ENCODE data around the gene GNA14. TPM values are rescaled to one million over a fixed set of nuclear protein-coding genes. Genes with fewer than 3 reads are reported as not detected.

GNA14 gene
- total and polyA plus RNA-seq, 2 of the 8 experiments (the other 6 are each of a cell fraction or from before 2014, with no cell fraction given), result 3.4 to 6.3 TPM

GRCh38 chr9:77649109-77649812 is 1.1 kb upstream of the GNA14 start:
- H4K91ac ChIP-seq (replicated peaks; ENCODE audit: insufficient read length, low read length), result no peak overlapping the region
- WGBS, 2 experiments (ENCODE audit: extremely low coverage in 1 of 2, insufficient coverage in 1 of 2, insufficient read length in 1 of 2, insufficient replicate concordance in 2 of 2, low coverage in 1 of 2, low lambda C conversion rate in 2 of 2, missing lambda C conversion rate in 1 of 2), result 40% methylated on average over 10 of the region's 10 CpGs; no CpG with 5 or more reads in 1 of the 2 experiments
- peaks cover 0 to 17% (median 4%) of the 10 kb centered on the region in 4 experiments; a peak in 6 of 7 replicates for H3K4me1 ChIP-seq (replicated peaks in 1 of 4; ENCODE audit: control insufficient read depth in 3 of 4, insufficient read depth in 4 of 4, low read length in 3 of 4)
- H2BK5ac ChIP-seq (ENCODE audit: low read depth, low read length), result no peak overlapping the region; the same call in 1 of the 2 replicates
- H2BK120ac ChIP-seq (replicated peaks; ENCODE audit: low read depth, low read length), result no peak overlapping the region
- no peak overlapping the region for H3K4ac ChIP-seq (replicated peaks; ENCODE audit: insufficient read length, low read depth, low read length)
- 0 out of 2 replicates have a peak overlapping the region, but pooled peaks have one; percentile 94 for H2AFZ ChIP-seq (ENCODE audit: low read length)
- H3K23me2 ChIP-seq (ENCODE audit: low read depth, low read length), result peaks cover 19% of the 10 kb centered on the region
- peaks cover 6 to 32% (median 21%) of the 10 kb centered on the region in 4 experiments for H3K27me3 ChIP-seq (replicated peaks in 1 of 4; ENCODE audit: control insufficient read depth in 3 of 4, extremely low read depth in 1 of 4, insufficient read depth in 3 of 4, low read length in 3 of 4)
- H3K18ac ChIP-seq (ENCODE audit: extremely low read depth, low read length), result no peak overlapping the region
- no peak overlapping the region for H2AK5ac ChIP-seq (ENCODE audit: low read depth, low read length)
- no peak overlapping the region for H3K23ac ChIP-seq (ENCODE audit: insufficient read length)
- 0 out of 2 replicates have a peak overlapping the region, but pooled peaks have one; percentile 31 for H2BK12ac ChIP-seq (ENCODE audit: low read depth, low read length)
- DNase-seq (ENCODE audit: low read depth in 1 of 2, low spot score in 2 of 2), result no peak
- H3K79me2 ChIP-seq (ENCODE audit: control insufficient read depth in 1 of 2, insufficient read depth in 2 of 2, low read length in 2 of 2), result no peaks in the 10 kb centered on the region
- H3K4me3 ChIP-seq (ENCODE audit: extremely low read depth in 1 of 4, insufficient read depth in 2 of 4, low read depth in 3 of 4, low read length in 4 of 4), result peak overlapping the region; percentile 47 to 79 (median 75); a peak in 6 of 8 replicates
- H3K56ac ChIP-seq (replicated peaks; ENCODE audit: insufficient read length, low read depth, low read length), result no peak overlapping the region
- no peak overlapping the region for H3K9ac ChIP-seq (replicated peaks in 1 of 4; ENCODE audit: extremely low read depth in 1 of 4, low read depth in 3 of 4, low read length in 3 of 4)
- H4K5ac ChIP-seq (ENCODE audit: insufficient read length, low read depth, low read length), result no peak overlapping the region
- H3K36me3 ChIP-seq (ENCODE audit: control insufficient read depth in 2 of 4, insufficient read depth in 4 of 4, low read length in 3 of 4), result no peaks in the 10 kb centered on the region
- no peaks in the 10 kb centered on the region for H4K20me1 ChIP-seq (replicated peaks in 1 of 2; ENCODE audit: control insufficient read depth in 1 of 2, insufficient read depth in 2 of 2, low read length in 2 of 2)
- POLR2A ChIA-PET (ENCODE audit: partially characterized antibody), result interaction anchor here (1.3 to 1.5 kb wide), 2 partner anchors 14 to 131 kb away, joined by 3 to 4 read pairs; no protein-coding TSS in a partner anchor
- no peak overlapping the region for H3K27ac ChIP-seq (ENCODE audit: low read depth, low read length)
- 0 out of 2 replicates have a peak overlapping the region, but pooled peaks have one; percentile 3 for H2BK20ac ChIP-seq (ENCODE audit: low read length)
- FAIRE-seq, result peak; percentile 60
- H3K79me1 ChIP-seq (ENCODE audit: low read depth, low read length), result no peaks in the 10 kb centered on the region
- H3K4me2 ChIP-seq (ENCODE audit: insufficient read depth in 1 of 2, low read depth in 2 of 2, low read length in 2 of 2), result peak overlapping the region; percentile 87 to 96
- H4K8ac ChIP-seq (ENCODE audit: extremely low read depth, insufficient read depth, low read length), result 0 out of 2 replicates have a peak overlapping the region, but pooled peaks have one; percentile 74
- CTCF ChIA-PET (ENCODE audit: partially characterized antibody), result interaction anchor here (0.6 to 7.9 kb wide), 25 partner anchors 10 to 214 kb away, joined by 3 to 102 read pairs (median 5); no protein-coding TSS in a partner anchor
- no peaks in the 10 kb centered on the region for H3K9me3 ChIP-seq (ENCODE audit: insufficient read depth in 2 of 2, low read depth in 1 of 2, low read length in 1 of 2)
- H2BK15ac ChIP-seq (ENCODE audit: low read length), result no peak overlapping the region
- no peak overlapping the region for H3K14ac ChIP-seq (ENCODE audit: insufficient read length)
- TF ChIP-seq CTCF (IDR thresholded peaks at IDR 0.05; ENCODE audit: control extremely low read depth in 1 of 3, insufficient read depth in 1 of 3, low read depth in 1 of 3, low read length in 3 of 3), result peak in 1 of 3 experiments; percentile 34; a peak in 1 of 4 replicates

Measured in H1 (cell line).